HFF-Myc (cell line): ENCODE data around the gene PXDN.
"Not testable (repeated sequence)": the region's sequence is repeated elsewhere in the genome, so short reads cannot be mapped to it uniquely, and the experiment has no call there.

Source experiments
- DNase-seq: peaks from one replicate; pipeline ENCODE4 v3.0.0-alpha.2; 2011; ENCODE audit warnings: low read depth; ENCODE audit errors: extremely low read depth
- H3K4me3 ChIP-seq: replicated peaks from 2 replicates; pipeline ENCODE4 v1.5.1; 2011; ENCODE audit warnings: low read depth, mild to moderate bottlenecking, control low read depth, low read length
- CTCF ChIP-seq: IDR thresholded peaks from 2 replicates; pipeline ENCODE4 v1.5.1; 2012; ENCODE audit warnings: mild to moderate bottlenecking, low read depth, low read length, control low read depth; ENCODE audit errors: missing control alignments

The PXDN gene

GRCh38 chr2:1727101-1727771, 17.1 kb downstream of the PXDN start:
- TF ChIP-seq CTCF, result no peak
- DNase-seq, result no peak
- H3K4me3 ChIP-seq, result no peak overlapping the region

GRCh38 chr2:1726558-1726957, 17.8 kb downstream of the PXDN start:
- no peak for DNase-seq
- no peak overlapping the region for H3K4me3 ChIP-seq
- TF ChIP-seq CTCF, result no peak

GRCh38 chr2:1724351-1724750, 20.0 kb downstream of the PXDN start:
- not testable (repeated sequence) for H3K4me3 ChIP-seq, DNase-seq

GRCh38 chr2:1723397-1724042, 20.8 kb downstream of the PXDN start:
- no peak overlapping the region for H3K4me3 ChIP-seq
- DNase-seq, result no peak
- TF ChIP-seq CTCF, result no peak

GRCh38 chr2:1722692-1723091, 21.6 kb downstream of the PXDN start:
- no peak for DNase-seq
- no peak for TF ChIP-seq CTCF
- H3K4me3 ChIP-seq, result no peak overlapping the region

GRCh38 chr2:1721706-1722646, 22.3 kb downstream of the PXDN start:
- no peak for TF ChIP-seq CTCF
- no peak for DNase-seq
- H3K4me3 ChIP-seq, result no peak overlapping the region
